ENCODE measurements around the gene A2M. TPM values are rescaled to one million over a fixed set of nuclear protein-coding genes. Genes with fewer than 3 reads are reported as not detected.

Gene A2M
- total RNA-seq, 1 experiment from 2014 or later, result 1.2 TPM

GRCh38 chr12:9108504-9109212, 7.1 kb downstream of the A2M start:
- Histone ChIP-seq H4K20me1 (ENCODE audit: control insufficient read depth, insufficient read depth, insufficient read length) (no peaks in the 10 kb centered on the region), H3K27ac (ENCODE audit: insufficient read length, low read depth, low read length) (no peak overlapping the region), H3T11ph (ENCODE audit: low read length) (no peak overlapping the region), H2AFZ (ENCODE audit: low read length) (no peak overlapping the region), H3K79me1 (ENCODE audit: insufficient read depth, low read depth, low read length, poor library complexity, severe bottlenecking) (no peaks in the 10 kb centered on the region), H3K27me3 (ENCODE audit: insufficient read depth, low read length) (no peaks in the 10 kb centered on the region; the same call in 1 of the 2 replicates), H3K14ac (ENCODE audit: insufficient read depth, low read length) (no peak overlapping the region), H2BK120ac (ENCODE audit: low read depth, low read length, poor library complexity, severe bottlenecking) (no peak overlapping the region), H3K9me3 (ENCODE audit: control insufficient read depth, low read depth, low read length) (no peaks in the 10 kb centered on the region), H2AK5ac (ENCODE audit: insufficient read length, low read length) (no peak overlapping the region), H3K9ac (ENCODE audit: extremely low read depth, insufficient read length, low read length) (no peak overlapping the region), H3K4me1 (ENCODE audit: insufficient read depth, low read length) (no peaks in the 10 kb centered on the region), H2BK15ac (ENCODE audit: low read depth, low read length) (no peak overlapping the region), H3K56ac (ENCODE audit: insufficient read length, low read depth, low read length) (no peak overlapping the region), H4K91ac (ENCODE audit: insufficient read length, low read depth, low read length) (no peak overlapping the region), H3K23me2 (ENCODE audit: insufficient read length, low read depth, low read length, poor library complexity, severe bottlenecking) (no peaks in the 10 kb centered on the region), H3K18ac (ENCODE audit: insufficient read length, low read depth, low read length) (no peak overlapping the region), H2BK12ac (ENCODE audit: insufficient read length, low read depth, low read length) (no peak overlapping the region), H2BK5ac (ENCODE audit: insufficient read length, low read length) (no peak overlapping the region), H3K4me2 (ENCODE audit: insufficient read depth, insufficient read length, low read length) (no peak overlapping the region), H3K23ac (ENCODE audit: insufficient read length, low read depth, low read length) (no peak overlapping the region), H4K8ac (replicated peaks; ENCODE audit: insufficient read length, low read depth, low read length) (no peak overlapping the region), H2BK20ac (ENCODE audit: low read depth, low read length, poor library complexity, severe bottlenecking) (no peak overlapping the region), H4K5ac (ENCODE audit: insufficient read length, low read depth, low read length) (no peak overlapping the region), H3K4ac (ENCODE audit: low read depth, low read length) (no peak overlapping the region), H3K79me2 (ENCODE audit: insufficient read depth, low read length) (no peaks in the 10 kb centered on the region)
- WGBS (ENCODE audit: extremely low coverage, insufficient read length, low lambda C conversion rate), result no CpG with 5 or more reads among the region's 5 CpGs
- Mint-ChIP-seq H3K27ac (no peak overlapping the region), H3K4me3 (no peak overlapping the region), H3K36me3 (ENCODE audit: insufficient read depth in 1 of 3, low read depth in 3 of 3) (no peaks in the 10 kb centered on the region), H3K9me3 (no peaks in the 10 kb centered on the region), H3K4me1 (no peaks in the 10 kb centered on the region), H3K27me3 (ENCODE audit: low read depth) (no peaks in the 10 kb centered on the region)
- no peak for DNase-seq
- no peak for TF ChIP-seq CTCF (conservative IDR thresholded peaks at IDR 0.05)

All from H9 (cell line).